GM21737 (cell line): ENCODE results near the gene CFAP210.
A peak's percentile ranks its signal among the peaks of the same experiment; 100 is the strongest.

Source experiments
- ATAC-seq: cut with Tn5 transposase; IDR thresholded peaks from one replicate; pipeline ENCODE4 v1.9.1; 2021; ENCODE audit warnings: mild to moderate bottlenecking, moderate library complexity; ENCODE audit not compliant: unreplicated experiment

CFAP210 gene, protein sequence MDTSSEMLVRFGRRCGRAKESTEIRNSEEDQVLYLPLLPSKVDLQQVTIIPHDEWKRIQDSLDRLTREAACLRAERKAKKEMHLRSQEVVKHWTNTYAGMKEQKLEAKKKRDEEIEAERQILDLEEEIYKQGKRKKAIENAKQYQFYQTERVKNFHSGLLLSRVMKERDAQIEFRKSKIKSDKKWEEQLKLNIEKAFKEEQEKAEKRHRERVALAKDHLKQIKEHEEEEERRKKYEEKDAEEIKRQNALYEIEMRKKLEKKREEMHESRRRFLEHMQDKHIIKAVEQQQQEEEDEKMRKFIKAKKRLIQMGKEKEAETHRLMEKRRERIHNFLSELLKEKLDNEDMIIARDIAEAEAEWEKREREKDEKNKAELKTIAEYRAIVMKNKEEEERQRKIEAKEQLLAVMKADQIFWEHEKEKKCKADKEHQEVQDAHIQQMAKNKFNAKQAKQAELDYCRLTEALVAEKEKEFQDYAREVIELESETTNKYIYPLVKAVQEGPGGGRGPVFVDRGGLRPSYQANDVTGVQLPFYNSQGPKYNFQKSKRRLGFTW

DNA sequence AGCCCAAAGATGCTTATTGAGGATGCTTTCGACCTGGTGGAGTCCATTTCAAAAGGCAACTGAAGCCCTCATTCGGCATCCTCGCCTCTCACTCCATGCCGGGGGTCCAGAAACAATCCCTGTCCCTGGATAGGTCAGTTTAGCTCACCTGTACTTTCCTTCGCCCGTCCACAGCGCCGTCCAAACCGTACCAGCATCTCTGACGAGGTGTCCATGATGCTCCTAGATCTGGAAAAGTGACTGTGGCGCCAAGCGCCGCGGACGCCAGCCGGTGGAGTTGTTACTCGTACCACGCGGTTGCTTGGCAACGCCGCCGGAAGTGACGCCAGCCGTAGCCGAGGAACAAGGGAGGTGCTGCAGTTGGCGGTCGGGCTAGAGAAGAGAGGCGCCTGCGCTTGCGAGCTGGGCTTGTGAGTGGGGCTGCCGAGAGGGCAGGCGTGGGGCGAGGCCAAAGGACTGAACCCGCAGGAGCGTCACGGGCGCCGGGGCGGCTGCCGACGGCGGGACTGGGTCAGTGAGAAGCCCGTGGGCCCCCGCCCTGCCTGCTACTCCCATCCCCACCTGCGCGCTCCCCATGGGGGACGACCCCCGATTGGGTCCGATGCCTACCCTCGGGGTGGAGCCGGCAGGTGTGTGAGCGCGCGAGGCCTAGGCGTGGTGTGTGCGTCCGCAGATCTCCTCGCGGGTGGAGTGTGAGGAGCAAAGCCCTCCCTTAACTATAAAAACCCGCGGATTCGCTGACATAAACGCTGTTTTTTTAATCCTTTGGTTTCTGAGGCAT, at the start of gene CFAP210, which contains the start of gene PHOSPHO2:
Gene CFAP210, minus strand, starts transcription at position 293 of the 781 bp plus-strand sequence. Its CDS starts 78 bp downstream, at position 215.
Gene PHOSPHO2, plus strand, starts transcription at position 357 of the 781 bp plus-strand sequence. CDS start 6,503 bp downstream, outside the sequence.
- peak; percentile 100 for ATAC-seq

DNA sequence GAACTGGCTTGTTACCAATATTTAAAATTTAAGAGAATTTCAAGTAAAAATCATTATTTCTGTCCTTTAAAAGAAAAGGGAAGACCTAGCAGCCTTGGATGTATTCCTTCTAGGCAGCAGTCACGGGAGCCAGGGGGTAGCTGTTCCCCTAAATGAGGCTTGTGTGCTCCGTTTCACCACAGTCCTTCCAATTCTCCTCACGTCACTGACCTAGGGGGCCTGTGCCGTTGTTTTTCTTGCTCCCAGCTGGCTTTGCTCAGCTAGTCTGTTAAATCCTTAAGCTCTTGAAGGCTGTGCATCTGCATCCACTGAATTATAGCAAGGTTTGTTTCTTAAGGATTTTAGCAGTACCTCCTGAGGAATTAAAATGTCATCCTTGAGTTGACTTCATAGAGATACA, 49.3 kb upstream of the CFAP210 start:
- ATAC-seq, result no peak

DNA sequence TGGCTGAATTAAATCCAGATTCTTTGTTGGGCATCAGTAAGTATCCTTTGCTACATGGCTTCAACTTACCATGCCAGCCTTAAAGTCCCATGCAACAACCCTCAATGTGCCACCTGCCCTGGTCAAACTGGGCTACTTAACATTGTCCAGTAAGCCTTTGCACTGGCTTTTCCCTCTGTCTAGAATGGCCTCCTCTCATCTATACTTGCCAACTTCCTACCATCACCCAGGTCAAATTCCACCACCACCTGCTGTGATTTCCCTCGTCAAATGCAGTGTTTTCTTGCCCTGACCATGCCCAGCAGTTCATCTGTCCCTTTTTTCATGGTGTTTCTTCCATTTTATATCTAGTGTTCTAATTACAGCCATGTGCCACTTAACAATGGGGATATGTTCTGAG, 45.1 kb upstream of the CFAP210 start:
- no peak for ATAC-seq

DNA sequence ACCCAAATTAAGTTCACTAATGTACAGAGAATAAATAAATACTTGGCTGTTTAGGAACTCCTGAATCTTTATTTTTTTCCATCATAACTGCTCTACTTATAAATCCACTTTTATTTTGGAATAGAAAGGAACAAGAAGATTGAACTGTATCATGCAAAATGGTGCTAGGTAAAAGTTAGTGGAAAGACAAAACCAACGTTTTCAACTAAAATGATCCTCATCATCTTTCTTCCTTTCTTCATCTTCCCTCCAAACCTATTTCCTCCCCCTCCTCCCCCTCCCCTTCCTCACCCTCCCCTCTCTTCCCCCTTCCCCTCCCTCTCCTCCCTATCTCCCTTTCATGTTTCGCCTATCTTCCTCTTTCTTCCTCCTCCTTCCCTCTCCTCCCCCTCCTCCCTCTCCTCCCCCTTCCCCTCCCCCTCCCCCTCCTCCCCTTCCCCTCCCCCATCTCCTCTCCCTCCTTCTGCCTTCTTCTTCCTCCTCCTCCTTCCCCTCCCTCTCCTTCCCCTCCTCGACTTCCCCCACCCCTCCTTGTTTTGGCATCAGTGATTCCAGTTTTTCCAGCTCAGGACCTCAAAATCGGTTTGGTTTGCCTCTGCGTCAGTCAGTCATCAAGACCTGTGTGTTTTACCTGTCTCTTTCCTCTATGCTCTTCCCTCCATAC, 44.5 kb upstream of the CFAP210 start:
- no peak for ATAC-seq

DNA sequence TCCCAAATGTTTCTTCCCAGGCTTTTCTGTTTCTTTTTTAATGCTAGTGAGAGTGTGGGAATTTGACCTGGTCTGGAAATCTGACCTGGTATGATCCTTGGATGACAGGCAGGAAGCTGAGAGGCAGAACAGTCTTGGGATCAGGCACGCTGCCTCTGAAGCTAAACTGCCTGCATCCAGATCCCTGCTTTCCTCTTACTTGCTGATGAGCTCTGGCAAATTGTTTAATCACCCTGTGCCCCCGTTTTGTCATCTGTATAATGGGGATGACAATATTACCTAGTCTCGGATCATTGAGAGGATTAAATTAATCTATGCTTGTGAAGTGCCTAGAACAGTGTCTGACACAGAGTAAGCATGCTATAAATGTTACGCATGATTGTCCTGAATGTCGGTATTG, 42.7 kb upstream of the CFAP210 start:
- ATAC-seq, result no peak

DNA sequence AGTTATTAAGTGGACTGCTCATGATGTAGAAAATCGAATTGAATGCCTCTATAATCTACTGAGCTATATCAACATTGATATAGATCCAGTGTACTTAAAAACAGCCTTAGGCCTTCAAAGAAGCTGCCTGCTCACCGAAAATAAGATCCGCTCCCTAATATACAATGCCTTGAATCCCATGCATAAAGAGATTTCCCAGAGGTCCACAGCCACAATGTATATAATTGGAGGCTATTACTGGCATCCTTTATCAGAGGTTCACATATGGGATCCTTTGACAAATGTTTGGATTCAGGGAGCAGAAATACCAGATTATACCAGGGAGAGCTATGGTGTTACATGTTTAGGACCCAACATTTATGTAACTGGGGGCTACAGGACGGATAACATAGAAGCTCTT, 41.4 kb upstream of the CFAP210 start:
- no peak for ATAC-seq

DNA sequence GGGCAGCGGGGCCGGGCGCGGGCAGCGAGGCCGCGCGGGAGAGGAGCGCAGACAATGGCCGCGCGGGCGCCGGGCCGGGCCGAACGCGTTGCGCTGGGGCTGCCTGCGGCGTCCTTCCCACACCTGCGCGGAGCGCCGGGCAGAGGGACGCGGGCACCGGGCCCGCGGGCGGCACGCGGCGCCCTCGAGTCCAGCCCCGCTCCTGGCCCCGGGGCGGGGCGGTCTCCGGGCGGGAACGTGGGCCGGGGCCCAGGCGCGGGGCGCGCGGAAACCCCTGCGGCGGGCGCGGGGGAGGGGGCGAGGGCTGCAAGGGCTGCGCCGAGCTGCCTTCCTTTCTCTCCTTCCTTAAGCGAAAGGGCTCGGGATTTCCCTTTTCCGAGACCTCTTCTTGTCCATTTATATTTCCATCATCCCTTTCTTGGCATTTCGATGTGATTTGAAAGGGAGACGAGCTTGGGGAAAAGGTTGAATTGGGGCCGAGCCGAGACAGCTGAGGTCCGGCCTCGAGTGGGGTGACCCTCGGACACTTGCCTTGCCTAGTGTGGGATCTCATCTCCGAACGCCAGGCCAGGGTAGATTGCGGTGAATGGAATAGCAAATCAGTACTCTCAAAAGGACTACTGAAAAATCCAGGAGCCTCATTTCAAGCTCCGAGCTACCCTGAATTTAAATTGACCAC, 40.1 kb upstream of the CFAP210 start:
- ATAC-seq, result peak; percentile 36

DNA sequence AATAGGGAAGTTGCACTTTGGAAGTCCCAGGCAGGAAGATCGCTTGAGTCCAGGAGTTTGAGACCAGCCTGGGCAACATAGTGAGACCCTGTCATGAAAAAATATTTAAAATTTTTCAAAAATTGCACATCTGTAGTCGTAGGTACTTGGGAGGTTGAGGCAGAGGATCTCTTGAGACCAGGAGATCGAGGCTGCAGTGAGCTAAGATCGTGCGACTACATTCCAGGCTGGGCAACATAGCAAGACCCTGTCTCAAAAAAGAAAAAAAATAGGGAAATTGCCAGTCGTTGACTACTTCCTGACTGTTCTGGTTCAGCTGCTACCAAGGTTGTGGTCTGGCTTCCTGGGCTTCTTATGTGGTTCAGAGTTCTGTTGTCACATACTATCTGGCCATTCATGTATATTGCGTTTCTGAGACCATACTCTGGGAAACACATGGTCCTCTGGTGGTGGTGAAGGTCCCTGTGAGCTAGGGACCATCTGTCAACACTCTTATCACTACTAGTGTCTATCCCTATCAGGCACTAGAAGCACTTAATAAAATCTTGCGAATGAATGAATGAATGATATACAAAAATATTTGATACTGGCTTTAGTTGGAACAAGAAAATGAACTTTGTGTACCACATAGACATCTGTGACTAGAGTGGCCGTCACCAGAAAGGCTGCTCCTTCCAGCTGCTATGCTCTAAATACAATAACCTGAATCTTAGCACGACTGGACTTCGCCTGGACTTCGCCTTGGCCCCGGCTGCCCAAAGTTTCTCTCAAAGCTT, 38.6 kb upstream of the CFAP210 start:
- no peak for ATAC-seq

DNA sequence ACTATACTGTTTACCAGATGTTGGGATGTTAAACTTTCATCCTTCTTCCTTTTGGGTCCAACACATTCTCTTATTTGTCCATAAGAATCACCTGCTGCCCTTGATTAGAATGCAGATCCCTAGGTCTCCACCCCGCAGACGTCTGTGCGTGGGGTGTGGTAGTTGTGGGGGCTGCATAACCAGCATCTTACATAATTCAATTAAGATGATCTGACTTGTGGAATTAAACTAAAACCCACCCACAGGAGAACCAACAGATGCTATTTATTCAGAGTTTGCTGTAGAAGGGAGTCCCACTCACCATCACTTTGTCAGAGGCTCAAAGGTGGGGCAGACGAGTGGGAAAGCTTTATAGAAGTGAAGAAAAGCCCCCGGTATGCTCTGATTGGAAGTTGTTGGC, 37.9 kb upstream of the CFAP210 start:
- ATAC-seq, result no peak

DNA sequence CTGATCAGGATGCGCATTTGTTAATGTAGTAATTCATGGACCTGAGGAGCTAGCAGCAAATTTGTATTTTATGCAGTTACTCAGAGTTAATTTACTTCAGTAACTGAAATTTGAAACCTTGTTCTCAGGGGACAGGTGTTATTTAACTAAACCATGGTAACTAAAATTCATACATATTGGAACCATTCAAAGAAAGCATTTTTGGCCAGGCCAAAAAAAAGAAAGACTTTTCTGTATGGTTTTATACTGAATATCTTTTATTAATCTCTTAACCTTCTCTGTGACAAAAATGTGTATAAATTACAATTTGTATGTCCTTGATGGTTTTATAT, 35.0 kb upstream of the CFAP210 start:
- ATAC-seq, result no peak

DNA sequence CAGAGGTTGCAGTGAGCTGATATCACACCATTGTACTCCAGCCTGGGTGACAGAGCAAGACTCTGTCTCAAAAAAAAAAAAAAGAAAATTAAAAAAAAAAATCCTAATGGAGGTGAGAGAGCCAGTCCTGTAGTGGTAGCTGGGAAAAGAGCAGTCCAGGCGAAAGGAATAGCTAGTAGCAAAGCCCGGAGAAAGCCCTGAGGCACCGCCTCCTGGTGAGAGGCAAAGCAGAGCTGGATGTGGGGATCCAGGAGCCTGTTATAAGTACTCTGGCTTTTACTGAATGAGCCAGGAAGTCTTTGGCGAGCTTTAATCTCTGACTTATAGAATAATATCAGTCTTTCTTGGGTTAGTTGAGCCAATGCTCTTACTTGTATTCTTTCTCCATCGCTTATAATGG, 32.9 kb upstream of the CFAP210 start:
- no peak for ATAC-seq

DNA sequence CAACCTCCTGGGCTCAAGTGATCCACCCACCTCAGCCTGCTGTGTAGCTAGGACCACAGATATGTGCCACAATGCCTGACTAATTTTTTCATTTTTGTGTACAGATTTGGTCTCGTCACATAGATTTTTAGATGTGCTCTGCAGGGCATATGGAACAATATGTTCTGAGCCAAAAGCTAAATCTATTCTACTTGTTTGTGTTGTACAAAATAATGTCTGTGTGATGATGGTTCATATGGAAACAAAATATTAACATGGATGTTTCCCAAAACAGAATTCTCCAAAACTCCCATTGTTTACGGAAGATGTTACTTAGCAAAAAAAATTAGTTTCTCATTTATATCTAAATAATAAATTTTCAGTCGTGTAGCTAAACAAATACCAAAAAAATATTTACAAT, 26.8 kb upstream of the CFAP210 start:
- ATAC-seq, result no peak

DNA sequence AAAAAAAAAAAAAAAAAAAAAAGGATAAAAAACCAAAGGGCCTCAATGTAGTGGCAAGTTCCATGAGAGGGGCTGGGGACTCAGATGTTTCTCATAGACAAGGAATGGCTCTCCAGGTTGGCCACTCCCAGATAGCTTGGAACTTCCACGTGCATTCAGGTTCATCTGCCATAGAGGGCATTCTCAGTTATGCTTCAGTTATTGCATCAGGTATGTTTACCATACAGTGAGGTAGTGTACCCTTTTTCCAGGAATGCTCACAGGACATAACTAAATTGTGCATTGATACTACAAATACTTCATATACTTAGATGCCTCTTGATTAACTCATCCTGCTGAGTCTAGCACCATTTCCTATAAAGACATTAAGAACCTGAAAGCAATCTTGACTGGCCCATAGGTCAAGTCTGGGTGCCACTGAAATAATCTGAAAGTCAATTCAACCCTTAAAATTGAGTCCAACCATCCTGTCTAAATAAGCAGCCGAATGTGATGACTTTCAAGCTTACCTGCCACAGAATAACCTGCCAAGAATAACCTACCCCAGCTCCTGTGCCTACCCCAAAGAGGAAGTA, 24.8 kb upstream of the CFAP210 start:
- ATAC-seq, result no peak

DNA sequence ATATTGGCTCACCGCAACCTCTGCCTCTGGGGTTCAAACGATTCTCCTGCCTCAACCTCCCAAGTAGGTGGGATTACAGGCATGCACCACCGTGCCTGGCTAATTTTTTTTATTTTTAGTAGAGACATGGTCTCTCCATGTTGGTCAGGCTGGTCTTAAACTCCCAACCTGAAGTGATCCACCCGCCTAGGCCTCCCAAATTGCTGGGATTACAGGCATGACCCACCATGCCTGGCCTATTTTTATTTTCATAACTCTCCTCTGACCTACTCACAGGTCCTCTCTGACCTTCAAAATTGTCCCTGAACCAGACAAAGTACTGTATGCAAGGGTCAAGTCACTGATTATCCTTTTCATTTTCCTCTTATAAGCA, 23.5 kb upstream of the CFAP210 start:
- no peak for ATAC-seq

DNA sequence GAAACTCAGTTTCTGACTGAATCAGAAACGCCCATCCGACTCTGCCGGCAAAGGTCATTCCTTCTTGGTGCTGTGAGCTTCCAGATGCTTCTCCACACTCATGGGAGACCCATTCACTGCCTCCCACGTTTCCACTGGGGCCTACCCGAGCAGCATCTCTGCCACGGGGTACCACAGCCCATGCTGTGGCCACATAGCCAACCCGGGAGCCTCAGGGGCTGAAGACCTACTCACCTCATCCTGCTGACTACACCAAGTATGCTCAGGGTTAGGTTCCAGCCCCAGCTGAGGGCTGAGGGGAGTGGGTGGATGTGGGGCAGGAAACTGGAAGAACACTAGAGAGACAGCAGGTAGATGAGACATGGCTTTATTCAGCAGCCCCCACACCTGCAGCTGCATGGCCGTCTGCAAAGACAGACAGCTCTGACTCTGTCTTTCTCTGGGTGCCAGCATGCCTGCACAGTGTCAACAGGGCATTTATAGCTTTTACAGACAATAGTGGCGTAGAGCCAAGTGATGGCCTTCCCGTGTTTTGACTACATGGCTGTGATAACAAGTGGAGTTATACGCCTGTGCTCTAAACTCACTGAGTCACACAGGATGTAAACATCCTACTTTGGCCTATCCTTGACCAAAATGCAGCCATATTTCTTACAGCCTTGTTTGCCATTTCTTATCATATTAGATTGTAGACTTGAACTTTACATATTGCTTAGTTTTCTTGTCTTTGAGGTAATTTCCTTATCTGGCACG, 22.9 kb upstream of the CFAP210 start:
- no peak for ATAC-seq

DNA sequence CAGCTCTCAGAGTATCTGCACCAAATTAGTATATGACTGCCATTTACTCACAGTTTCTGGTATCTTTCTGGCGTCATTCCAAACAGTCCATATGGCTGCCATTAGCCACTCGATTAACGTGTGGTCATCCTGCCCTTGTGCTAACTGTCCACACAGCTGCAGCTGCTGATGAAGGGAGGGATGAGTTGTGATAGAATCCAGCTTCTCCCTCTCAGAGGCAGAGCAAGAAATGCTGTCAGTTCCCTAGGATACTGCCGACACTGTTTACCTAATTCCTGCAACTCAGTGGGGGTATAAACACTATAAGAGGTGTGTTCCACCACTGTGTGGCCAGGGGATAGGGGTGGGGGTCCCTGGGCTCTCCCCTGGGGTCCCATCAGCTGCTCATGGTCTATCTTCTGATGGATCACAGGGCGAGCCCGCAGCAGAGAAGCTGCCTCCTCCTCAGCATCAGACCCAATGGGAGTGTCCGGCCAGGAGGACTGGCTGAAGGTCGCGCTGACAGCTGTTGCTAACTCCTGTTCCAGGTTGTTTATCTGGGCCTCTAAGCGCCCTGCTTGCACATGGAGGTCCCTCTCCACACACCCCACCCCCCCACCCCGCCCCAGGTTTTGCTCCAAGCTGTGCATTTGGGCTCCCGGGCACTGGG, 22.2 kb upstream of the CFAP210 start:
- no peak for ATAC-seq

DNA sequence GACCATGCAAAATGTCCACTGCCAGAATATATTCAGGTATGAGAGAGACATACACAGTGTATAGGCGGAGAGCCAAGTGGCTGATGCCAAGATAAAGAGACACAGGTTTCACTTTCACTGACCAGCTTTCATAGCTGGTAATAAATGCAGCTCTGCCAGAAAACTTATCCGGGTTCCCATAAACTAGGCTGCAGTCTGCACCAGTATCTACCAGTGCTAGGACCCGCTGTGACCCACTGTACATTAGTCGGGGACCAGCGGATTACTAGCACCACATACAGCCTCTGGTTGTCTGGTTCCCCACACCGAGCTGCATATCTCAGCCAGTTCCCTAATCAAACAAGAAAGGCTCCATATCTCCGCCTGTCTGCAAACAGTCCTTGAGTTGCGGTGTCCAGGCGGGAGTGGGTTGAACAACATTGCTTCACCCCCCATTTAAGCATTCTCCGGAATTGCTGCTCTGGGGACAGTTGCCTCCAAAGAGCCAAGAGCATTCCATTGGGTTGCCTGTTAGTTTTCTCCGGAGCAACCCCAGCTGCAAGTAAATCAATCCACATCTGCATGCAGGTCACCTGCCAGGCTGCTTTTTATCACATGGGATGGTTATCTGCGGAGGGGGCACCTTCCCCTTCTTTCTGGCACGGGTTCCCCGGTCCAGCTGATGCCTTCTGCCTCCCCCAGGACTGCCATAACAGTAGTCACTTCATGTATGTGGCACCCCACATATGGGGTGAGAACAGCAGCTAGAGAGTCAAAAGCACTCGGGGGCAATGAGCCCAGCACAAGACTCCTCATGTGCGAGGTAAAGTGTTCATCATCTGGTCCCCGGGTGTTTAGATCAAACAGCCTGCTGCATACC, 21.4 kb upstream of the CFAP210 start:
- no peak for ATAC-seq

DNA sequence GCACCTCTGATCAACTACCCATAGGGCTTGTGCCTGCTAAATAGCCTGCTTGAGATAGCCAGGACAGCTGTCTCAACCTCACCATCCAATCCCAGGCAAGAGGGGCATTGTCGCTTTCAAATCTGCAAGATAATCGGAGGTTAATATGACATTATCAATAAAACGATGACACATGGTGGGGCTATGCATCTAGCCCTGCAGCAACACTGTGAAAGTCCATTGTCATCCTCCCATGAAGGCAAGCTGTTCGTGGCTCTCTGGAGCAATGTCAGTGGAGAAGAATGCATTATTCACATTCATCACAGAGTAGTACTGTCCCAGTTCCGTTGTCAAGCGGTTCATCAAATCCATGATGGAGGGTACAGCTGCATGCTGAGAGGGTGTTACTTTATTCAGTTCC, 20.5 kb upstream of the CFAP210 start:
- no peak for ATAC-seq
